ENCODE measurements around the gene RANBP10.

GRCh38 chr16:67749436-67750078, 56.8 kb downstream of the RANBP10 start:
- TF ChIP-seq POLR2A (IDR thresholded peaks at IDR 0.05): no peak
- TF ChIP-seq CTCF (IDR thresholded peaks at IDR 0.05): no peak

Data from right lobe of liver (tissue), 4 donors.